Activated B cell treated with CpG ODN at 0.5 μM for 24 hours (primary cell): ENCODE measurements around the gene PDS5A. TPM values are rescaled to one million over a fixed set of nuclear protein-coding genes. Genes with fewer than 3 reads are reported as not detected.
"Not testable (repeated sequence)": the region's sequence is repeated elsewhere in the genome, so short reads cannot be mapped to it uniquely, and the experiment has no call there.

Experiments used
- ATAC-seq: fragments of 200-7000 bp; cut with Tn5 transposase; one replicate; pipeline ENCODE4 v1.10.0; 2021; ENCODE audit warnings: low read depth, mild to moderate bottlenecking, moderate library complexity
- CTCF ChIA-PET: fragments of 350-600 bp; sonication (Branson Sonifier 250); formaldehyde crosslinking; loops from one replicate; lab custom pipeline; 2021; ENCODE audit warnings: antibody characterized with exemption; lab: Charles Lee
- POLR2A ChIA-PET: fragments of 350-600 bp; sonication (Branson Sonifier 250); formaldehyde crosslinking; loops from one replicate; lab custom pipeline; 2021; ENCODE audit warnings: antibody characterized with exemption; lab: Charles Lee
- DNase-seq: peaks from one replicate; pipeline ENCODE4 v3.0.0; 2022
- H3K27ac Mint-ChIP-seq: one replicate; pipeline ENCODE4 v1.8.0; 2020; ENCODE audit warnings: mixed read lengths
- H3K27me3 Mint-ChIP-seq: one replicate; pipeline ENCODE4 v1.8.0; 2021; ENCODE audit warnings: mixed read lengths
- H3K36me3 Mint-ChIP-seq: one replicate; pipeline ENCODE4 v1.8.0; 2021; ENCODE audit warnings: low read depth, mixed read lengths
- H3K4me1 Mint-ChIP-seq: one replicate; pipeline ENCODE4 v1.8.0; 2021; ENCODE audit warnings: mixed read lengths
- H3K4me3 Mint-ChIP-seq: one replicate; pipeline ENCODE4 v1.8.0; 2020; ENCODE audit warnings: mild to moderate bottlenecking, mixed read lengths
- H3K9me3 Mint-ChIP-seq: one replicate; pipeline ENCODE4 v1.8.0; 2020; ENCODE audit warnings: mixed read lengths
- intact Hi-C: fragments of 100-400 bp; cut with micrococcal nuclease; formaldehyde crosslinking; loops from one replicate; pipeline ENCODE4 v1.15.1; 2024
- total RNA-seq: library from RNA; stranded (reverse); gene quantifications from 2 replicates; pipeline ENCODE4 v1.2.3, GENCODE V29; 2022
- TF ChIP-seq, protein P1 (sequence below): fragments of 200-600 bp; IDR thresholded peaks from one replicate; pipeline ENCODE4 v1.8.0; 2022; ENCODE audit warnings: antibody characterized with exemption, mild to moderate bottlenecking

The PDS5A gene
- total RNA-seq, 1 donor from 2014 or later, result 103 TPM

GRCh38 chr4:39808231-39808749 lies 169.4 kb downstream of the PDS5A start:
- Mint-ChIP-seq H3K27ac (no peak overlapping the region), H3K9me3 (peaks cover 2% of the 10 kb centered on the region), H3K36me3 (no peaks in the 10 kb centered on the region), H3K27me3 (no peaks in the 10 kb centered on the region), H3K4me3 (no peak overlapping the region), H3K4me1 (no peaks in the 10 kb centered on the region)
- intact Hi-C loops, result no loop called here
- POLR2A ChIA-PET, result no interaction called here
- ATAC-seq (no peak), DNase-seq (no peak)
- CTCF ChIA-PET, result interaction anchor here (0.7 kb wide), 1 partner anchor 153 kb away, joined by 3 read pairs; no protein-coding TSS in a partner anchor
- TF ChIP-seq, protein P1, sequence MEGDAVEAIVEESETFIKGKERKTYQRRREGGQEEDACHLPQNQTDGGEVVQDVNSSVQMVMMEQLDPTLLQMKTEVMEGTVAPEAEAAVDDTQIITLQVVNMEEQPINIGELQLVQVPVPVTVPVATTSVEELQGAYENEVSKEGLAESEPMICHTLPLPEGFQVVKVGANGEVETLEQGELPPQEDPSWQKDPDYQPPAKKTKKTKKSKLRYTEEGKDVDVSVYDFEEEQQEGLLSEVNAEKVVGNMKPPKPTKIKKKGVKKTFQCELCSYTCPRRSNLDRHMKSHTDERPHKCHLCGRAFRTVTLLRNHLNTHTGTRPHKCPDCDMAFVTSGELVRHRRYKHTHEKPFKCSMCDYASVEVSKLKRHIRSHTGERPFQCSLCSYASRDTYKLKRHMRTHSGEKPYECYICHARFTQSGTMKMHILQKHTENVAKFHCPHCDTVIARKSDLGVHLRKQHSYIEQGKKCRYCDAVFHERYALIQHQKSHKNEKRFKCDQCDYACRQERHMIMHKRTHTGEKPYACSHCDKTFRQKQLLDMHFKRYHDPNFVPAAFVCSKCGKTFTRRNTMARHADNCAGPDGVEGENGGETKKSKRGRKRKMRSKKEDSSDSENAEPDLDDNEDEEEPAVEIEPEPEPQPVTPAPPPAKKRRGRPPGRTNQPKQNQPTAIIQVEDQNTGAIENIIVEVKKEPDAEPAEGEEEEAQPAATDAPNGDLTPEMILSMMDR, result no peak

DNA sequence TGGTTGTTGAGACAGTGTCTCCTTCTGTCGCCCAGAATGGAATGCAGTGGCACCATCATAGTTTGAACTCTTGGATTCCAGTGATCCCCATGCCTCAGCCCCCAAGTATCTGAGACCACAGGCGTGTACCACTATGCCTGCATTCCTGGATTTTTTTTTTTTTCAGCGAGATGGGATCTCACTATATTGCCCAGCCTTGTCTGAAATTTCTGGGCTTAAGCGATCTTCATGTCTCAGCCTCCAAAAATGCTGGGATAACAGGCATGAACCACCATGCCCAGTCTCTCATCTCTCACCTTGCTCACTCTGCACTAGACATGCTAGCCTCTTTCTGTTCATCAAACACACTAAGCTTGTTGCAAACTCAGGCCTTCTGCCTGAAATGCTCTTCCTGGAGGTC lies 175.7 kb downstream of the PDS5A start:
- no peak overlapping the region for H3K4me3 Mint-ChIP-seq
- POLR2A ChIA-PET, result interaction anchor here (0.7 kb wide), 1 partner anchor 14 kb away, joined by 4 read pairs; no protein-coding TSS in a partner anchor
- ATAC-seq, result no peak

DNA sequence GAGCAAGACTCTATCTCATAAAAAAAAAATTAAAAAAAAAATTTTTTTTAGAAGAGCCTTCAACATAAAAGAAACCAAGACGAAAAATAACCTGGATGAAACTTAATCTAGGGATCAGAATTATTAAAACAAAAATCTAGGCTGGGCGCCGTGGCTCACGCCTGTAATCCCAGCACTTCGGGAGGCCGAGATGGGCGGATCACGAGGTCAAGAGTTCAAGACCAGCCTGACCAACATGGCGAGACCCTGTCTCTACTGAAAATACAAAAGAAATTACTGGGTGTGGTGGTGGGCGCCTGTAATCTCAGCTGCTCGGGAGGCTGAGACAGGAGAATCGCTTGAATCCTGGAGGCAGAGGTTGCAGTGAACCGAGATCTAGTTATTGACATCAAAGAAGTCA lies 184.7 kb downstream of the PDS5A start:
- DNase-seq, POLR2A ChIA-PET, H3K36me3 Mint-ChIP-seq, H3K9me3 Mint-ChIP-seq, H3K4me1 Mint-ChIP-seq, H3K4me3 Mint-ChIP-seq, ATAC-seq, H3K27me3 Mint-ChIP-seq, H3K27ac Mint-ChIP-seq, intact Hi-C loops, CTCF ChIA-PET: not testable (repeated sequence)

More for the DNA sequence above, 175.7 kb downstream of the PDS5A start:
- no peaks in the 10 kb centered on the region for H3K4me1 Mint-ChIP-seq
- no peaks in the 10 kb centered on the region for H3K9me3 Mint-ChIP-seq
- intact Hi-C loops, result no loop called here
- no peaks in the 10 kb centered on the region for H3K36me3 Mint-ChIP-seq
- no peak for DNase-seq
- no peaks in the 10 kb centered on the region for H3K27me3 Mint-ChIP-seq
- CTCF ChIA-PET, result no interaction called here
- TF ChIP-seq, protein P1, result no peak
- no peak overlapping the region for H3K27ac Mint-ChIP-seq

GRCh38 chr4:39792529-39792928 lies 185.2 kb downstream of the PDS5A start:
- TF ChIP-seq, protein P1, result no peak
- POLR2A ChIA-PET, result no interaction called here
- H3K36me3 Mint-ChIP-seq, result no peaks in the 10 kb centered on the region
- no peak for ATAC-seq
- no peak overlapping the region for H3K27ac Mint-ChIP-seq
- intact Hi-C loops, result no loop called here
- no peak overlapping the region for H3K4me3 Mint-ChIP-seq
- no peaks in the 10 kb centered on the region for H3K27me3 Mint-ChIP-seq
- no peak for DNase-seq
- CTCF ChIA-PET, result no interaction called here
- H3K9me3 Mint-ChIP-seq, result no peaks in the 10 kb centered on the region
- H3K4me1 Mint-ChIP-seq, result peaks cover 8% of the 10 kb centered on the region

DNA sequence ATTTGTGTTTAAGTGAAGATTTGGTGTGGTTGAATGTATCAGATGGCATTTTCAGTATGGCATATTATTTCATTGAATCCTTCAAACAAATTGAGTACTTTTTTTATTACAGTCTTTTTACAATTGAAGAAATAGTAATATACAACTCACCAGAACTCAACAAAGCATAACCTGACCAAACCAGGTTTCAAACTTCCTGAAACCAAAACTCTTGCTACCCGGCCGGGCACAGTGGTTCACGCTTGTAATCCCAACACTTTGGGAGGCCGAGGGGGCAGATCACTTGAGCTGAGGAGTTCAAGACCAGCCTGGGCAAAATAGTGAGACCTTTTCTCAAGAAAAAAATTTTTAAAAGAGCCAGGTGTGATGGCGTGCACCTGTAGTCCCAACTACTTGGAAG lies 185.6 kb downstream of the PDS5A start:
- DNase-seq (no peak), ATAC-seq (no peak)
- Mint-ChIP-seq H3K36me3 (no peaks in the 10 kb centered on the region), H3K27me3 (no peaks in the 10 kb centered on the region), H3K4me1 (peaks cover 8% of the 10 kb centered on the region), H3K9me3 (no peaks in the 10 kb centered on the region), H3K4me3 (no peak overlapping the region), H3K27ac (no peak overlapping the region)
- ChIA-PET POLR2A (no interaction called here), CTCF (no interaction called here)
- intact Hi-C loops, result no loop called here
- TF ChIP-seq, protein P1, result no peak

DNA sequence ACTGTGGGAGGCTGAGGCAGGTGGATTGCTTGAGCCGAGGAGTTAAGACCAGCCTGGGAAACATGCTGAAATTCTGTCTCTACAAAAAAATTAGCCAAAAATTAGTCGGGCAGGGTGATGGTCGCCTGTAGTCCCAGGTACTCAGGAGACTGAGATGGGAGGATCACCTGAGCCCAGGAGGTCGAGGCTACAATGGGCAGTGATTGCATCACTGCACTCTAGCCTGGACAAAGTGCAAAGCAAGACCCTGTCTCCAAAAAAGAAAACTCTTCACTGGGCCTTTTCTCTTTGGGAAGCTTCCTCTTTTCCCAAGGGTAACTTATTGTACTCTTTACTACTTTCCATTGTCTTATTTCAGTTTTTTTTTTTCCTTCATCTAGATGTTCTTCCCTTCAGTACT lies 190.9 kb downstream of the PDS5A start:
- DNase-seq (no peak), ATAC-seq (no peak)
- Mint-ChIP-seq H3K4me3 (no peak overlapping the region), H3K9me3 (no peaks in the 10 kb centered on the region), H3K4me1 (peaks cover under 1% of the 10 kb centered on the region), H3K36me3 (peaks cover 1% of the 10 kb centered on the region), H3K27ac (no peak overlapping the region), H3K27me3 (no peaks in the 10 kb centered on the region)
- intact Hi-C loops, result no loop called here
- TF ChIP-seq, protein P1, result no peak
- CTCF ChIA-PET, result no interaction called here
- POLR2A ChIA-PET, result no interaction called here
